ENCODE data around the gene RABL6.

DNA sequence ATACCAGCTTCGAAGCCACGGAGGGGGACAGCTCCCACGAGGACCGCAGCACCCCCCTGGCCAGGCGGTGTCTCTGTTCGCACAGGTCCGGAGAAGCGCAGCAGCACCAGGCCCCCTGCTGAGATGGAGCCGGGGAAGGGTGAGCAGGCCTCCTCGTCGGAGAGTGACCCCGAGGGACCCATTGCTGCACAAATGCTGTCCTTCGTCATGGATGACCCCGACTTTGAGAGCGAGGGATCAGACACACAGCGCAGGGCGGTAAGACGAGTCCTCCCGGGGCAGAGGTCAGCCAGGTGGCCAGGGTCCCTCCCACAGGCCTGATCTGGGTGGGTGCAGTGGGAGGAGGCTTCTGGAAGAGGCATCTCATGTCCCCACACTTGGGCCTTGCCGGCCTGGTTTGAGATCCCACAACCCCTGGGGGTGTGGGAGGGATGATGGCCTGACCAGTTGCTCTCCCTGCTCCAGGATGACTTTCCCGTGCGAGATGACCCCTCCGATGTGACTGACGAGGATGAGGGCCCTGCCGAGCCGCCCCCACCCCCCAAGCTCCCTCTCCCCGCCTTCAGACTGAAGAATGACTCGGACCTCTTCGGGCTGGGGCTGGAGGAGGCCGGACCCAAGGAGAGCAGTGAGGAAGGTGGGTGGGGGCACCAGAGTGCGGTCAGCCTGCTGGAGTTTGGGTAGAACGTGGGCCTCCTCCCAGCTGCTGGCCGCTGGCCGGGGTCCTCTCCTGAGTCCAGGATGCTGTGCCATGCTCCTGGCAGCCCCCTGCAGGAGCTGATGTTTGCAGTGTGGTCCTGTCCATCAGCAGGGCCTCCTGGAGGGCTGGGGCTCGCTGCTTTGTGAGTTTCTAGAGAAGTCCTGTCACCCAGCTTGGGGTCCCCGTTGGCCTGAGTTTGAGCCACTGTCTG is 31.7 kb downstream of the RABL6 start:
- TF ChIP-seq, protein P1, sequence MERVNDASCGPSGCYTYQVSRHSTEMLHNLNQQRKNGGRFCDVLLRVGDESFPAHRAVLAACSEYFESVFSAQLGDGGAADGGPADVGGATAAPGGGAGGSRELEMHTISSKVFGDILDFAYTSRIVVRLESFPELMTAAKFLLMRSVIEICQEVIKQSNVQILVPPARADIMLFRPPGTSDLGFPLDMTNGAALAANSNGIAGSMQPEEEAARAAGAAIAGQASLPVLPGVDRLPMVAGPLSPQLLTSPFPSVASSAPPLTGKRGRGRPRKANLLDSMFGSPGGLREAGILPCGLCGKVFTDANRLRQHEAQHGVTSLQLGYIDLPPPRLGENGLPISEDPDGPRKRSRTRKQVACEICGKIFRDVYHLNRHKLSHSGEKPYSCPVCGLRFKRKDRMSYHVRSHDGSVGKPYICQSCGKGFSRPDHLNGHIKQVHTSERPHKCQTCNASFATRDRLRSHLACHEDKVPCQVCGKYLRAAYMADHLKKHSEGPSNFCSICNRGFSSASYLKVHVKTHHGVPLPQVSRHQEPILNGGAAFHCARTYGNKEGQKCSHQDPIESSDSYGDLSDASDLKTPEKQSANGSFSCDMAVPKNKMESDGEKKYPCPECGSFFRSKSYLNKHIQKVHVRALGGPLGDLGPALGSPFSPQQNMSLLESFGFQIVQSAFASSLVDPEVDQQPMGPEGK (CRISPR knock-in tag; IDR thresholded peaks at IDR 0.05; ENCODE audit: borderline replicate concordance) = no peak
- TF ChIP-seq ZFP3 (CRISPR knock-in tag; IDR thresholded peaks at IDR 0.05) (no peak), ZNF565 (CRISPR knock-in tag; conservative IDR thresholded peaks at IDR 0.05; ENCODE audit: low read depth) (no peak), GLIS3 (CRISPR knock-in tag; IDR thresholded peaks at IDR 0.05) (no peak), TOX (CRISPR knock-in tag; IDR thresholded peaks at IDR 0.05; ENCODE audit: borderline replicate concordance) (no peak), BACH2 (CRISPR knock-in tag; IDR thresholded peaks at IDR 0.05; ENCODE audit: borderline replicate concordance) (no peak), ZNF70 (CRISPR knock-in tag; IDR thresholded peaks at IDR 0.05) (no peak), ZFP30 (CRISPR knock-in tag; IDR thresholded peaks at IDR 0.05) (no peak), CSDC2 (CRISPR knock-in tag; IDR thresholded peaks at IDR 0.05) (no peak)
- TF ChIP-seq, protein P2, sequence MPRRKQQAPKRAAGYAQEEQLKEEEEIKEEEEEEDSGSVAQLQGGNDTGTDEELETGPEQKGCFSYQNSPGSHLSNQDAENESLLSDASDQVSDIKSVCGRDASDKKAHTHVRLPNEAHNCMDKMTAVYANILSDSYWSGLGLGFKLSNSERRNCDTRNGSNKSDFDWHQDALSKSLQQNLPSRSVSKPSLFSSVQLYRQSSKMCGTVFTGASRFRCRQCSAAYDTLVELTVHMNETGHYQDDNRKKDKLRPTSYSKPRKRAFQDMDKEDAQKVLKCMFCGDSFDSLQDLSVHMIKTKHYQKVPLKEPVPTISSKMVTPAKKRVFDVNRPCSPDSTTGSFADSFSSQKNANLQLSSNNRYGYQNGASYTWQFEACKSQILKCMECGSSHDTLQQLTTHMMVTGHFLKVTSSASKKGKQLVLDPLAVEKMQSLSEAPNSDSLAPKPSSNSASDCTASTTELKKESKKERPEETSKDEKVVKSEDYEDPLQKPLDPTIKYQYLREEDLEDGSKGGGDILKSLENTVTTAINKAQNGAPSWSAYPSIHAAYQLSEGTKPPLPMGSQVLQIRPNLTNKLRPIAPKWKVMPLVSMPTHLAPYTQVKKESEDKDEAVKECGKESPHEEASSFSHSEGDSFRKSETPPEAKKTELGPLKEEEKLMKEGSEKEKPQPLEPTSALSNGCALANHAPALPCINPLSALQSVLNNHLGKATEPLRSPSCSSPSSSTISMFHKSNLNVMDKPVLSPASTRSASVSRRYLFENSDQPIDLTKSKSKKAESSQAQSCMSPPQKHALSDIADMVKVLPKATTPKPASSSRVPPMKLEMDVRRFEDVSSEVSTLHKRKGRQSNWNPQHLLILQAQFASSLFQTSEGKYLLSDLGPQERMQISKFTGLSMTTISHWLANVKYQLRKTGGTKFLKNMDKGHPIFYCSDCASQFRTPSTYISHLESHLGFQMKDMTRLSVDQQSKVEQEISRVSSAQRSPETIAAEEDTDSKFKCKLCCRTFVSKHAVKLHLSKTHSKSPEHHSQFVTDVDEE (CRISPR knock-in tag; IDR thresholded peaks at IDR 0.05) = no peak

Measured in SK-N-SH treated with all-trans-retinoic acid at 6 μM for 48 hours (cell line).